OCI-LY1 (cell line): ENCODE measurements around the gene NATD1.

Source experiments
- CTCF ChIP-seq: fragments of 200-600 bp; sonication (generic), shearing (Covaris generic); IDR thresholded peaks from 2 replicates; pipeline ENCODE4 v1.5.1; 2017; ENCODE audit warnings: mild to moderate bottlenecking, antibody characterized with exemption, low read length, moderate library complexity, mixed read lengths
- EZH2 ChIP-seq: fragments of 200-600 bp; sonication (generic), shearing (Covaris generic); IDR thresholded peaks from 2 replicates; pipeline ENCODE4 v1.8.0; 2017; ENCODE audit warnings: borderline replicate concordance, mixed run types, mild to moderate bottlenecking, antibody characterized with exemption, low read length, moderate library complexity, mixed read lengths

- TF ChIP-seq CTCF (no peak), EZH2 (no peak)
These were observed 32.2 kb upstream of the NATD1 start for GRCh38 chr17:21285164-21286065.
